Posterior cingulate gyrus (tissue), 11 donors: ENCODE results near the gene TXNRD2.

Experiments used
- DNase-seq, 10 donors: peaks; one replicate each; pipeline versions ENCODE4 v3.0.0 to v3.0.0-alpha.2; 2020 to 2021; ENCODE audit warnings: mixed read lengths in 3 of 10
- intact Hi-C: fragments of 100-400 bp; cut with DNase I; formaldehyde crosslinking; loops from one replicate; pipeline ENCODE4 v1.15.1; 2023

The TXNRD2 gene

DNA sequence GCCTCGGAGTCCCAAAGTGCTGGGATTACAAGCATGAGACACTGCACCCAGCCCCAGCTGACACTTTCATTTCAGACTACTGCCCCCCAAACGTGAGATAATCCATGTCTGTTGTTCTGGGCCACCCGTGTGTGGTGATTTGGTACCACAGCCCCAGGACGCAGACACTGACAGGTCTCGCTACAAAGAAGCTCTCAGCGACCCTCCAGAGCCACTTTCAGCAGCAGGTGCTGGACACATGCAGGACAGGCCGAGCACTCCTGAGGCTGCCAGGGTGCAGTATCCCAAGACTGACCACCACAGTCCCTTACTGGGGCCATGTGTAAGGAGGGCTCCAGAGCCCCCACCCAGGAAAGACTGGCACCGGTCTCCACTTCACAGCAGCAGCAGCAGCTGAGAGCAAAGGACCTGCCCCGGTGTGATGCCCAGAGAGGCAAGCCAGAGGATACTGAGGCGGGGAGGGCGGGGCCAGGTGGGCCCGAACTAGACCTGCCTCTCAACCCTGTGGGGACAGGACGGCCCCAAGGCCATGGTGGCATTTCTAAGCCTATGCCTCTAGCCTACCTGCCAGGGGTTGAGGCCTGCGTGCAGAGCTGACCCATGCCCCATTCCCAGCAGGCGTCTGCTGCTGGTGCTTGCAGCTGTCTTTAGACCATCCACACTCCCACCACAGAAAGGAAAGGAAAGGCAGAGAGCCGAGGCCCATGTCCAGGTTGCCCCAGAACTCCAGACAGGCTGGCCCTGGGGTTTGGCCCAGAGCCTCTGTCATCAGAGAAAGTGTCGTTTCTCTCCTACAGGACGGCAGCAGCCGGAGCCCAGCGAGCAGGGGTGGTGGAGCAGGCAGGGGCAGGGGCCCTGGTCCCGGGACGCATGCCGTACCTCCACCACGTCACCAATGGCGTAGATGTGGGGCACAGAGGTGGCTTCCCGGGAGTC lies 58.9 kb downstream of the TXNRD2 start:
- peak in 8 of 10 donors; percentile 2 to 79 (median 14) for DNase-seq
- intact Hi-C loops, result no loop called here

DNA sequence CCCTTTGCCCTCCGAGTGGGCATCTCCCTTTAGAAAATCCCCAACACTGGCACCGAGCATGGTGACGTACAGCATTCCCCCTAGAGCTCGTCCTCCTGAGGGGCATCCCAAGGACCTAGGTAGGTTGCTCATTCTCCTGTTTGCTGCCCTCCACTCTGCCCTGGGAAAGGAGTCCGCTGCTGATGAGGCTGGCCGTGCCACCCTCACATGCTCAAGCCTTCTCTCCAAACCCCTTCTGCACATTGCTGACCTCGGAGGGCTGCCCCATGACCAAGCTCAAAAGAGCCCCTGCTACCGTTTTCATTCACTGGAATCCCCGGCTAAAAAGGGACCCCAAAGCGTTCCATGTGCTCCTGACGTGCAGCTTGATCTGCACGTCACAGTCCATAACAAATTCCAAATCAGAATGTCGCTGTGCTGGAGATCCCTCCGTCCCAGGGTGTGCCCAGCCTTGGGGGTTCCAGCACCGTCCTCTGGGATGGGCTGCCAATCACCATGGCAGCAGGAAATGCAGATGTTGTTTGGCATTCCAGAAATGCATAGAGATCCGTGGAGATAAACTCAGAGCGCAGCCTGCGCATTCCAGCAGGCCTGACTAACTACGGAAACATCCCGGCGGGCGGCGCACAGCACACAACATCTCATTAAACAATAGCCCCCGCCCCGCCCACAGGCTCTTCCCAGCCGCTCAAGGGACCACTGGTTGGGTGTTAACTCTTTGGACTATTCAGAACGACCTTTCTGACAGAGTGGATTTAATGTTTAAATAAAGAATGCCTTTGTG lies 60.6 kb downstream of the TXNRD2 start:
- intact Hi-C loops, result no loop called here
- DNase-seq, result peak in 9 of 10 donors; percentile 7 to 88 (median 48)

DNA sequence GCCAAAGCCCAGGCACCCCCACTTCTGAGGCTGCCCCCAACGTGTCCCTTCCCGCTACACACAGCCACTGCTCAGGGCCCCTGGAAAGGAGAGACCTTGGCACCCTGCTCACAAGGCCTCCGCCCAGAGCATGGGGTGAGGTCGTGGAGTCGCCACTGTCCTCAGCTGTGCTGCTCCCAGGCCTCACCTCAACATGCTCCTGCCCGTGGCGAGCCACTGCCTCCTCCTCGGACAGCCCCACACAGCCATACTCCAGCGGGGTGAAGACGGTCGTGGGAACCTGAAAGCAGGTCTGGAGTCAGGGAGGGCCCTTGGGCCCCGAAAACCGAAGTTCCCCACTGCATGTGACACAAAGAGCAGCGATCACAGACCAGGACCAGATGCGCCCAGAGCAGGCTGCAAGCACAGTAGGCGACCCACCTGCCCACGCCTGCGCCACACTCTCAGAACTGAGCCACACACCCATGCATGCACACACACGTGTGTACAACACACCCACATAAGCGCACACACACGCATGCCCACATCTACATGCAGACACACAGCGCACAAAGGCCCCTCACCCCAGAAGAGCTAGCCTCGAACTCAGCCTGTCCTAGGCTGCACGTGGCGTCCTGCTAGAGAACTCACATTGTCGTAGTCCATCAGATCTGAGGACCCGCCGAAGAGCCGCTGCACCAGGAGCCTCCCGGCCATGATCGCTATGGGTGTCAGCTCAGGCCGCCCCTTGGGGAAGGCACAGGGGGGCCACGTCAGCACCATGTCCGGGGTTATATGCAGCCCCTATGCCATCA lies 61.4 kb downstream of the TXNRD2 start:
- peak in 7 of 10 donors; percentile 5 to 72 (median 25) for DNase-seq

DNA sequence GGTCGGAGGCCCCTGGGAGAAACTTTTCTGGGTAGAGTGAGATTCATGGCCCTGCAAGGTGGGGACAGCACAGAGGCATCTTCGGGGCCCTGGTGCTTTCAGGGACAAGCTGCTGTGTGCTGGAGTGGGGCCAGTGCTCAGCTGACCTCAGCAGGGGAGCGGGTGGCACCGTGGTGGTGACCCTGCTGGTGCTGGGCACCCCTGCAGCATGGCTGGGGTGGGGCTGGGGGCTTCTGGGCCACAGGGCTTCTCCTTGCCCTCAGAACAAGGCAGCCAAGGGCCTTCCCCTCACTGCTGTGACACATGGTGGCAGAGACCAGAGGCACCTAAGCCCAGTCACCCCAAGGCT lies 62.0 kb downstream of the TXNRD2 start:
- peak in 6 of 10 donors; percentile 3 to 78 (median 19) for DNase-seq
- intact Hi-C loops, result no loop called here

More for the DNA sequence above, 61.4 kb downstream of the TXNRD2 start:
- intact Hi-C loops, result no loop called here

DNA sequence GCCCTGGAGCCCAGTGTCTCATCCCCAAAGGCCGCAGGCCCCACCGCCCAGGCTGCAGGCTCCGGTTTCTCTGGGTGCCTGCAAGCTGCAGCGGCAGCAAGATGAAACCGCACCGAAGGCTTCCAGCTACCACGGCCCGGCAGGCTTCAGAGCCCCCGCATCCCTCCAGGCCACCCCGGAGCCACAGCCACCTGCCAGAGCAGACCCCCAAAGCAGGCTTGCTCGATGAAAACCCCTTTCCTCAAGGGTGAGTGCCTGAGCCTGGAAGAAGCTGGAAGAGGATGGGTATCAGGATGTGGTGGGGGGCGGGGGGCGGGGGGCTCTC lies 62.4 kb downstream of the TXNRD2 start:
- DNase-seq, result peak in 6 of 10 donors; percentile 5 to 69 (median 42)
- intact Hi-C loops, result no loop called here

DNA sequence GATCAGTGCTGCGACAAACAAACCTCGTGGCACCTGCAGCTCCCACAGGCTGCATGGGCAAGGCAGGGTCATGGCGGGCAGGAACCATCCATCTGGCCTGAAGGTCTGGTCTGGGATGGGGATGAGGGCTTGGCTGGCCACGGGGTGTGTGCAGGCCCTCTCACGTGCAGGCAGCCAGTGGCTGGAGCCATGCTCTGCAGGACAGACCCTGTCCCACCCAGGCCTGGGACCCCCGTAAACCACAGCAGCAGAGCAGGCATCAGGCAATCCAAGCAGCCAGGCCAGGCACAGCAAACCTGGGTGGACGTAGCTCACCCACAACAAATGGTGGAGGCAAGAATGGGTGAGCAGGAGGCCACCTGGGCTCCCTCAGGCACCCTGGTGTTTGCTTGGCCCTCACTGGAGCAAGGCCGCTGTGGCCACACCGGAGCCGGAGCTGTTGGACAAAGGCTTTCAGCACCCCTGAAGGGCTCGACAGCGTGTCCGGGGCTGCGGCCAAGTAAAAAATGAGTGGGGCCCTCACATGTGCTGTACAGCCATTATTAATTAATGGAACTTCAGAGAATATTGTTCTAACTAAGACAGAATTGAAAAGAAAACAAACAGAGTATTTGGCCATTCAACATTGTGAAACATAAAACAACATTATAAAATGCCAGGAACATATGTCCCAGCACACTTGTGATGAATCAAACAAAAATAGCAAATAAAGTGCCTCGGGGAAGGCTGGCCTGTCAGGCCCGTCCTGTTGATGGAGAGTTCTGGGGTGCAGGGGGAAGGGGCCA lies 63.0 kb downstream of the TXNRD2 start:
- DNase-seq, result peak in 6 of 10 donors; percentile 5 to 77 (median 36)
- intact Hi-C loops, result no loop called here

DNA sequence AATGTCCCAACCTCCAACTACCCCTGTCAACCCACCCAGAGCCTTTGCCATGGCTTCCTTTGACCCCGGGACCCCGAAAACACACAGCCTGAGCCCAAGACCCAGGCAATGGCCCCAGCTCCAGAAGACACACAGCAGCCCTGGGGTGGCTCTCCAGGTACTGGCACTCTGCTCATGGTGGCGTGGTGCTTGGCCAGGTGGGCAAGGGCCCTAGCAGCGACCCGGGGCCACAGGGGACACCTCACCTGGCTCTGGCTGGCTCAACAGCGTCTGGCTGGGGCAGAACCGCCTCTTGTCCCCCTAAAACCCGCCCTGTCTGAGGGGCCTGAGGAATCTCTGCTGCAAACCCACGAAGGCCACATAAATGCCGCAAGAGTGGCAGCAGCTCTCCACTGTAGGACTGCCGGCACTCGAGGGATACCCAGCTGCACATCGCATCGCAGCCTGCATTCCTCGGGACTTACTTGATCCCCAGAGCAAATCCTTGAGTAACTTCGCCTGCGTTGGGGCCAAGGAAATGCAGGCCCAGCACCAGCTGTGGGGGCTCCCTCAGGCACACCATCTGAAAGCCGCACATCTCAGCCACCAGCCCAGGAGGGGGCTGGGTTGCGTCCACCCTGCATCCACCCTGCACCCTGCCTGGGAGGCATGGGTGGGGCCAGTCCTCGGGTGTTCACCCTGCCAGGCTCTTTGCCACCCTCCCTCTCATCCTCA lies 63.8 kb downstream of the TXNRD2 start:
- intact Hi-C loops, result no loop called here
- peak in 5 of 10 donors; percentile 4 to 76 (median 61) for DNase-seq

DNA sequence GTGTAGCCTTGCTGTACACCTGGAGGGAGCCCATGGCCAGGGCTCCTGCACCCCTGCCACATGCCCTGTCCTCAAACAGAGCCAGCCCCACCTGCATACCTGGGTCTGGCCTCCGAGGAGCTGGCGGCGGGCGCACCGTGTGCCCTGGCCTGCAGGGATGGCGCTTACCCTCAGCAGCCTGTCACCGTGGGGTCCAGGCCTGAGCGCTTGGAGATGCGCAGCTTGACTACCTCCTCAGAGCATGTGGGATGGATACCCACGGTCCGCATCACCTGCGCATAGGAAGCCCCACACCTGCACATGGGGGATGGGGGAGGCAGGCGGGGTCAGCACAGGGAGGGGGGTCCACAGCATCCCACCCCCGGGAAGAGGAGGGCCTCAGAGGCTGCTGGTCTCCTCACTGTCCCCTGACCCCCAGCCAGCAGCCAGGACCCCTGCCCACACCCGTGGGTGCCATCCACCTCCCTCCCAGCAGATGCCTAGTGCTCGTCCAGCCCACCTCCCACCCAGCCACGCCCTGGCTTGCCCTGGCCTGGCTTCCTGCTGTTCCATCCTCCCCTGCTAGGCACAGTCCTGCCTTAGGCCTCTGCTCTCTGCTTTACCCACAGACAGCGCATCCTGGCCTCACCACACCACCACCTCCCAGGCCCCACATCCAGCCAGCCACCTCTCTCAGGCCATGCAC lies 64.5 kb downstream of the TXNRD2 start:
- intact Hi-C loops, result no loop called here

DNA sequence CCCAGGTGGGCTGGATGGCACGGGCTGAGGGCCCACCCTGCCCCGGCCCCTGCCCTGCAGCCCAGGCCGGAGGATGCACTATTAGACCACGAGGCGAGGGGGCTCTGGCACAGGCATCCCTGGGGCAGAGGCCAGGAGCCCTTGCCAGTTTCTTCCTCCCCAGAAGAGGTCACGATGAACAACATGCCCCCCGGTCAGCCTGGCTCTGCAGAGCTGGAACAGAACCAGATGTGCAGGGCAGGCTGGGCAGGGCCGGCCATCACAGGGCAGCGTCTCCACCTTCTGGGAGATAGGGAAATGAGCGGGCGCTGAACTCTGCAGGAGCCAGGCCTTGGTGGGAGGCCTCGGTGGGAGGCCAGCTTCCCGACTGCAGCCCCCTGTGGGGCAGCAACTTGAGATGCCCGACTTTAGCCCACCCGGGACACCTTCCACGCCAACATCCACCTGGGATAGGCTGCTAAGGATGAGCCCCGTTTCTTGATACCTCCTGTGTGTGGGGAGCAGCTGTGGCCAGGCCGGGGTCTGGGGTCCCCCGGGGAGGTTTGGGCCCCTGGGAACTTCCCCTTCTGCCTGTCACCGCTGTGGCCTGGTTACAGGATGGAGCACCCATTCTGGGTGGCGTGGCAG lies 65.2 kb downstream of the TXNRD2 start:
- DNase-seq, result peak in 7 of 10 donors; percentile 2 to 70 (median 18)
- intact Hi-C loops, result no loop called here

More for the DNA sequence above, 64.5 kb downstream of the TXNRD2 start:
- DNase-seq, result peak in 7 of 10 donors; percentile 3 to 78 (median 16)

DNA sequence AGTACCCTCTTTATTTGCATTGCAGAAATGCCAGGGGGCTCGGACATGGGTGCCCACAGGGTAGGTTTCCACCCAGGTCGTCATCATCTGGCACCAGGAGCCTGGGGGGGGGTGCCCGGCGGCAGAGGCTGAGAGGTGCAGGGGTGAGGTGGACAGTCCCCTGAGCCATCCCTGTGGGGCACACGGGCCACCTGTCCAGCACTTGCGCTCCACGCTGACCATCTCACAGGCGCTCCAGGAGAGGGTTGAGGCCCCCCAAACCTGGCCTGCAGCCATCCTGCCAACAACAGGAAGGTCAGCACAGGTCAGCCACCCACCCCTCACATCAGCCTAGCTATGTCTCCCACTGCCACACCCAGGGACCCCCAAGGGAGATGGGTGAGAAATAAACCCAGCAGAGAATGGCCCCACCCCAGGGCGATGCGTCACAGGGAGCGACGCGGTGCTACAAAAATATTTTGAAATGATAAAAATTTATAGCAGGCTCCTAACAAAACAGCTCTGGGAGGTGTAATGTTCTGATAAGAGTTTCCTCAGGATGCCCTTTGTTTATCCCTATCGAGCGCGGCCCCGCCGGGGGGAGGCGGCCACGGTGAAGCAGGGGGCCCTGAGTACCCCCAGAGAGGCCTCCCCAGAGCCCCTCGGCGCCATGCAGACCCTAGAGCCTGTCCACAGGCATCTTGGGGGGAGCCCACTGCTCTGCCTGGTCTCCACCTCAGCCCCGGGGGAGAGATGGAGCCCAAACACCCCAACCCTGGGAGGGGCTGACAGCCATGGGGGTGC lies 65.9 kb downstream of the TXNRD2 start:
- peak in 7 of 10 donors; percentile 5 to 67 (median 21) for DNase-seq
- intact Hi-C loops, result no loop called here

DNA sequence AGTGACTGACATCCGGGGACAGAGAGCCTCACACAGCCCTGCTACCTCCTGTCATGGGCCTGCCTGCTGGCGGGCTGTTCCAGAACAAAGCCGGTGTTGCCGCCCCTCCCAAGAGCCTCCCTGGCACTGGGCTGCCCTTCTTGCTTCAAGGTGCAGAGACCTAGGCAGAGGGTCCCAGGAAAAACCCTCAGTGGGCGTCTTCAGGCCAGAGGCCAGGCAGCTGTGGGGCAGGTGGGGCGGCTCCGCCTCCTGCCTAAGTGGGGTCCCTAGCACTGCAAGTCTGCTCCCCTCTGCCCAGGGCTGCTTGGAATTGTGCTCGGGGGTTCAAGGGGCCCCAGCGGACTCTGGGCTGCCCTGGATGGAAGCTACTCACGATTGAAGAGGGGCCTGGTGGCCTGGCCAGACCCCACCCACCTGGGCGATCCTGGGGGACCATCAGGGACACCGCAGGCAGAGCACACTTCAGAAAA lies 66.5 kb downstream of the TXNRD2 start:
- peak in 6 of 10 donors; percentile 3 to 78 (median 41) for DNase-seq
- intact Hi-C loops, result no loop called here

DNA sequence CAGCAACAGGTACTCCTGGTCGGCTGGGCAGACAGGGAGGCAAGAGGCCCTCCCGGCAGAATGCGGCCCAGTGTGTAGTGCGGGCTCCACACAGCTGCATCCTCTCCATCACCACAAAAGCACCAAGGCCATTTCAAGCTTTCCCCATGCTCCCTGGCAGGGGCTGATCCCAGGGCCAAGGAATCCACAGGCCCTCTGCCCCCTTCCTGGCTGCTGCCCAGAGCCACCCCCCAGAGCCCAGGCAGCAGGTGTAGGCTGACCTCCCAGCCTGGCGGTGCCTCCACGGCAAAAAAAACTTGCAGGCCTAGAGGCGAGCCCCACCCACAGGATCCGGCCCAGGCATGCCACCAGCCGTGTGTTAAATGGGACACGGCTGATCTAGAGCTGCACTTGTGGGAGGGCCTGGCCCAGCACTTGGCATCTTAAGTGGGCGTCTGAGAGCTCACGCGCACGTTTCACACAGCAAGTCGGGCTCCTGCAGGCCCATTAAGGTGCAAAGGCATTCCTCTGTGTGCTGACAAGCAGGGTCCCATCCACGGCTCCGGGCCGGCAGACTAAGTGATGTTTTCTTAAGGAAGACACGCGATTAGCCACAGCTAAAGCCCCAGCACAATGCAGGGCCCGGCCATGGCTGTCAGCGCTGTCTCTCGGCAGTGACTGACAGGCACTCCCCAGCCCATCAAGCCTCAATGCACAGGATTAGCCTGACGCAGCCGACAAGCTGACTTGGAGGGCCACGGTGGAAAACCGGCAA lies 67.1 kb downstream of the TXNRD2 start:
- DNase-seq, result peak in 9 of 10 donors; percentile 5 to 92 (median 40)
- intact Hi-C loops, result no loop called here

DNA sequence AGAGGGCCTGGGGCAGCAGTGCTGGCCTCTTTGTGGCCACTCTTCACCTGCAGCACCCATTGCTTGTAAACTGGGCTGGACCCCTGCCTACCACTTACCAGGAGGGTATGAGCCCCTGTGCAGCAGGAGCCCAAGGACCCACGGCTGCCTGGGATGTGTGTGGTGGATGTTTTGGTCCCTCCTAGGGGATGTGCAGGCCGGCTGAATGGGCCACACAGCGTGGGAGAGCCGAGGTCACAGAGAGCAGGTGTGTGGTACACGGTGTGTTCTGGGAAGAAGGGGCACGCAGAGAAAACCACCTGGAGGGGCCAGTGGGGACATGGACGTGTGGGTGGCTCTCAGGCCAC lies 67.7 kb downstream of the TXNRD2 start:
- peak in 6 of 10 donors; percentile 2 to 74 (median 7) for DNase-seq
- intact Hi-C loops, result no loop called here

DNA sequence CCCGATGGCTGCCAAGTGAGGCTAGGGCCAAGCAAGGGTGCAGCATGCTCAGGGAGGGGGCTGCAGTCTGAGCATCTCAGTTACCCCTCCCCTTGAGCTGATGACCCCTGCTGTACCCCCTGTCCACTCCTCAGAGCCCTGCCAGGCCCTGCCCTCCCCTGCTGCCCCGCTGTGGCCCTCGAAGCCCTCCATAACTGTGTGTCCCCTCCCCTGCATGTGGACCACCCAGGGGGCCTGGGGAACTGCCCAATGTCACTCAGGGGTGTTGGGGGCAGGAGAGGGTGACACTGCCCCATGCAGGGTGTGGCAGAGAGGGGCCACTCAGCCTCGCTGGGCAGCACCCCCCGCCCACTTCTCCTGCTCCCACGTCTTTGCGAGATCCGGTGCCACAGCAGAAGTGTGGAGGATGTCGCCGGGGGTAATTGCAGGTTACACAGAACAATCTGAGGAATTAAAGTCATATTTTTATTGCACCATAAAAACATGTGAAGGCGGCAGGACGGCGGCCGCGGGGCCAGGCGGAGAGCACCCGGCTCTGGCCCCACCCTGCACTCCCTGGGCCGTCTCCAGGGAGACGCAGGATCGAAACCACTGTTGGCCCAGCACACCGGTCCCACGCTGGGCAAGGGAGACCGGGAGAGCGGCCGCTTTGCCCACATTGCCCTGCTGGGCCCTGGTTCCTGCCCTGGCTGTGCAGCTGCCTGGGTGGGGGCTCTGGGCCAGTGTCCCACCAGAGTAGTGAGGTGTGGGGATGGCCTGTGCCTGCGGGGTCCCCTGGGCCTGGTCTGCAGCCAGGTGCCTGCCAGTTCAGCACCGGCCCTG lies 68.3 kb downstream of the TXNRD2 start:
- intact Hi-C loops, result no loop called here
- peak in 8 of 10 donors; percentile 2 to 76 (median 17) for DNase-seq

DNA sequence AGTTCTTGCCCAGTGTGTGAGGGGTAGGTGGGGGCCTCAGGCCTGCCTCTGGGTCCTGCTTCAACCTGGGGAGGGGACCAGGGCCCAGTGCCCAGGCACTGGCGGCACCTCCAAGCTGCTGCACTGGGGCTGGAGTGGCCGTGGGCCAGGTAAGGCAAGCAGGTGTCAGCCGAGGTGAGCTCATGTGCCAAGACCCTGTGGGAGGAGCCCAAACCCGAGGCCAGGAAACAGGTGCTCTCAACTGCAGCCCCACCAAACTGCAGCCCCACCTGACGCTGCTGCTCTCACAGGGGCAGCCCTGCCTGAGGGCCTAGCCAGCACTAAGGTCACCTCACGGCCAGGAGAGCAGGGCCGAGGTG lies 68.9 kb downstream of the TXNRD2 start:
- DNase-seq, result peak in 6 of 10 donors; percentile 6 to 78 (median 34)
- intact Hi-C loops, result no loop called here
